GM18499 (cell line): ENCODE results near the gene MAPKBP1.
"Not testable (repeated sequence)": the region's sequence is repeated elsewhere in the genome, so short reads cannot be mapped to it uniquely, and the experiment has no call there.

Source experiments
- ATAC-seq: cut with Tn5 transposase; IDR thresholded peaks from one replicate; pipeline ENCODE4 v1.9.1; 2021; ENCODE audit warnings: moderate number of reproducible peaks; ENCODE audit not compliant: insufficient read depth, unreplicated experiment

Gene MAPKBP1, protein sequence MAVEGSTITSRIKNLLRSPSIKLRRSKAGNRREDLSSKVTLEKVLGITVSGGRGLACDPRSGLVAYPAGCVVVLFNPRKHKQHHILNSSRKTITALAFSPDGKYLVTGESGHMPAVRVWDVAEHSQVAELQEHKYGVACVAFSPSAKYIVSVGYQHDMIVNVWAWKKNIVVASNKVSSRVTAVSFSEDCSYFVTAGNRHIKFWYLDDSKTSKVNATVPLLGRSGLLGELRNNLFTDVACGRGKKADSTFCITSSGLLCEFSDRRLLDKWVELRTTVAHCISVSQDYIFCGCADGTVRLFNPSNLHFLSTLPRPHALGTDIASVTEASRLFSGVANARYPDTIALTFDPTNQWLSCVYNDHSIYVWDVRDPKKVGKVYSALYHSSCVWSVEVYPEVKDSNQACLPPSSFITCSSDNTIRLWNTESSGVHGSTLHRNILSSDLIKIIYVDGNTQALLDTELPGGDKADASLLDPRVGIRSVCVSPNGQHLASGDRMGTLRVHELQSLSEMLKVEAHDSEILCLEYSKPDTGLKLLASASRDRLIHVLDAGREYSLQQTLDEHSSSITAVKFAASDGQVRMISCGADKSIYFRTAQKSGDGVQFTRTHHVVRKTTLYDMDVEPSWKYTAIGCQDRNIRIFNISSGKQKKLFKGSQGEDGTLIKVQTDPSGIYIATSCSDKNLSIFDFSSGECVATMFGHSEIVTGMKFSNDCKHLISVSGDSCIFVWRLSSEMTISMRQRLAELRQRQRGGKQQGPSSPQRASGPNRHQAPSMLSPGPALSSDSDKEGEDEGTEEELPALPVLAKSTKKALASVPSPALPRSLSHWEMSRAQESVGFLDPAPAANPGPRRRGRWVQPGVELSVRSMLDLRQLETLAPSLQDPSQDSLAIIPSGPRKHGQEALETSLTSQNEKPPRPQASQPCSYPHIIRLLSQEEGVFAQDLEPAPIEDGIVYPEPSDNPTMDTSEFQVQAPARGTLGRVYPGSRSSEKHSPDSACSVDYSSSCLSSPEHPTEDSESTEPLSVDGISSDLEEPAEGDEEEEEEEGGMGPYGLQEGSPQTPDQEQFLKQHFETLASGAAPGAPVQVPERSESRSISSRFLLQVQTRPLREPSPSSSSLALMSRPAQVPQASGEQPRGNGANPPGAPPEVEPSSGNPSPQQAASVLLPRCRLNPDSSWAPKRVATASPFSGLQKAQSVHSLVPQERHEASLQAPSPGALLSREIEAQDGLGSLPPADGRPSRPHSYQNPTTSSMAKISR (N-terminal part only)

DNA sequence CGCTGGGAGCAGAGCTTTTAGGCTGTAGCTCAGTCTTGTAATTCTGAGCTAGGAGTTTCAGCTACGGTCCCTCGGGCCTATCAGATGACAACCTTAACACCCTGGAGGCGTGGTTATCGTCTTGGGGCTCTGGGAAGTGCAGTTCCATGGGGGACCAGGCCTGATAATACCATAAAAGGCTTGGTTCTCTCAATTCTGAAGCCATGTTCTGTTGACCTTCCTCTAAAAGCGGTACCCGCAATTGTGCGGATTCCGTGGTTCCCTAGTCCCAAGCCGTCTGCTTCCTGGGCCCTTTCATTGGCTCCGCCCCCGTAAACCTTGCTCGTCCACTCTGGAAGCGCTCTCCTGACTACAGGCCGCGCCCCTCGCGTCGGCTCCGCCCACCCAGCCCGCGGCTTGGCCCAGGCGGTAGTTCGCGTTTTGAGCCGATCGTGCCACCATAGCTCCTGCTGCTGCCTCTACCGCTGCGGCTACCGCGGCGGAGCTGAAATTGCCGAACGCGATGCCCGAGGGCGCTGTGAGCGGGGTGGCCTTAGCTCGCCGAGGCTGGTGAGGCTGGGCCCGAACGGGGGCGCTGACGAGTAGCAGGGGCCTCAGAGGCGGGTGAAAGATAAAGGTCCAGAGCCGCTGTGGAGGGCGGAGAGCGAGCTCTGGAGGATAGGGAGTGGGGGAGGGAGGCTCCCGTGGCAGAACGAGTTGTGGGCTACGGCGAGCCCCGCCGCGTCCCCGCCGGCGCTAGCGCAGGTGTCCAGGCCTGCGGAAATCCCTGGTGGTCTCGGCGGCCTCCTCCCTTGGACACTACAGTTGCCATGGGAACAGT, at the start of gene MAPKBP1:
TSS of gene MAPKBP1 (plus strand) at position 423 of the 820 bp plus-strand sequence. CDS start 792 bp downstream, outside the sequence.
- ATAC-seq, result peak; percentile 57

DNA sequence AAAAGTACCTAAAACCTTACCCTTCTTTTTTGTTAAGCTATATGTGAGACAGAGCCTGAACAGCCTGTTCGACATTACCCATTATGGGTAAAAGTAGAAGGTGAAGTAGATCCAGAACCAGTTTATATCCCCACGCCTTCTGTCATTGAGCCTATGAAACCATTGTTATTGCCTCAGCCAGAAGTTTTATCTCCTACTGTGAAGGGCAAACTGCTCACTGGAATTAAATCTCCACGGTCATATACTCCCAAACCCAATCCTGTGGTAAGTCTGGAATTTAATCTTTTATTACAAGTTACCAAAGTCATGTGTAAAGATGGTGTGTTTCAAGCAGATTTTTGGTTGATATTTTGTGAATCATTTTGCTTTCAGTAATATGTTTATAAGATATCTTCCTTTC, 47.1 kb upstream of the MAPKBP1 start:
- no peak for ATAC-seq

DNA sequence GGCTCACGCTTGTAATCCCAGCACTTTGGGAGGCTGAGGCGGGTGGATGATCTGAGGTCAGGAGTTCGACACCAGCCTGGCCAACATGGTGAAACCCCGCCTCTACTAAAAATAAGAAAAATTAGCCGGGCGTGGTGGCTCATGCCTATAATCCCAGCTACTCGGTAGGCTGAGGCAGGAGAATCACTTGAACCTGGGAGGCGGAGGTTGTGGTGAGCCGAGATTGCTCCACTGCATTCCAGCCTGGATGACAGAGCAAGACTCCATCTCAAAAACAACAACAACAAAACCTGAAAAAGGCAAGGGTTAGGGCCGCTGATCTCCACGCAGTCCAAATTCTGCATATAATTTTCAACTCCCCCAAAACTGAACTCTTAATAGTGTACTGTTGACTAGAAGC, 46.2 kb upstream of the MAPKBP1 start:
- ATAC-seq, result not testable (repeated sequence)

DNA sequence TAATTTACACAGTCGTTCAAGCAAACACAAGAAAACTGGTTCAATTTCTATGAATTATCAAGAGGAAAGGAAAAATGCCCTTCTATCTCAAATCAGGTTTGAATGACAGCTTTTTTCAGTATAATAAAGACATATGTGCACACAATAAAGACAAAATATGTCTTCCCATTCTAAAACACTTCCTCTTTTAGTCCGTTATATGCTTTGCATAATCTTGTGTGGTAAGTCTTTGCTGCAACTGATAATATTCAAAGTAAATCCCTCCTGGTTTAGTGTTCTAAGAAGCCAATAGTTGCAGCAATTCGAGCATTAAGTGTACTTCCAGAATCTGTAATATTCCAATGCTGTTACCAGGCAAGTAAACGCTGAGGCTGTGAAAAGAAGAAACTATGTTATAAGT, 43.7 kb upstream of the MAPKBP1 start:
- ATAC-seq, result no peak

DNA sequence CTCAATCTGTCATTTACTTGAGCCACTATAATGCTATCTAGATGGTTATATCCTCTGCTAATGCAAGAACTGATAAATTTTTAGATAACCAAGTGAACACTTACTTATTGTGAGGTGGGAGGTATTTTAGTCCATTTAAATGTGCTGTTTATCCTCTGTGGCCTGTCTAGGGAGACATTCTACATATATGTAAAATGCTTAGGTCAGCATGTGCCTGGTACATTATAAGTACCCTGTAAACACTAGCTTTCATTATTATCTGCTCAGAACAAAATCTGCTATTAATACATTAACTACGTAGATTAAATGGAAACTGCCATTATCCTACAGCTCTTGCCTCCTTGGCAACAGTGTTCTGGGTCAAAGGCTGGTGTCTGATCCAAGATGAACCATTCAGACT, 41.8 kb upstream of the MAPKBP1 start:
- ATAC-seq, result no peak

DNA sequence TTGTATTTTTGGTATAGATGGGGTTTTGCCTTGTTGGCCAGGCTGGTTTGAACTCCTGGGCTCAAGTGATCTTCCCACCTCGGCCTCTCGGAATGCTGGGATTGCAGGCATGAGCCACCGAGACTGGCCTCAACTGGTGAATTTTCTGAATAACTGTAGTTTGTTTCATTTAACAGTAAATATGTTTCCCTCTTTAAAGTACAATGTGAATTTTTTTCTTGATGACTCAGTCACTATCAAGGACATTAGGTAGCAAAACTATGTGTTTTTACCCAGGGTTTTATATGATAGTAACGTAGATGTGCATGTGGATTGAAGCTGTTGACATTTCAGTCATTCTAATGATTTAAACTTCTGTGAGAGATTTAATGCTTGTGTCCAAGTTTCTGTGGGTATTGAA, 40.2 kb upstream of the MAPKBP1 start:
- ATAC-seq, result no peak

DNA sequence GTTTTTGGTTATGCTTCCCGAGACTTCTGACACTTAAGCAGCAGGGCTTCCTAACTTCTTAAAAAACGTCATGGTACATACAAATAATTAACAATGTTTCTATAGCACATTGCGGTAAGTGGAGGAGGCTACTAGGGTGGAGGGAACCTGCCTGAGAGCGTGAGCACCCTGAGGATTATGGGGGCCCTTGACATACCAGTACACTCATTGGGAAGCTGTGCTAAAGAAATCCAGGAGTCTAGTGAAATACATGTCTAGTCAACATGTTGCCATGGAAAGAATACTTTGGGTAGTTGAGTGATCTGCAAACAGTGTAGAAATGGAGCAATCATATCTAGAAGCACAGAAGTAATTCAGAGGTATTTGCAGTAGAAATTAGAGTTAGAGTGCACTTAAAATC, 39.2 kb upstream of the MAPKBP1 start:
- ATAC-seq, result no peak

DNA sequence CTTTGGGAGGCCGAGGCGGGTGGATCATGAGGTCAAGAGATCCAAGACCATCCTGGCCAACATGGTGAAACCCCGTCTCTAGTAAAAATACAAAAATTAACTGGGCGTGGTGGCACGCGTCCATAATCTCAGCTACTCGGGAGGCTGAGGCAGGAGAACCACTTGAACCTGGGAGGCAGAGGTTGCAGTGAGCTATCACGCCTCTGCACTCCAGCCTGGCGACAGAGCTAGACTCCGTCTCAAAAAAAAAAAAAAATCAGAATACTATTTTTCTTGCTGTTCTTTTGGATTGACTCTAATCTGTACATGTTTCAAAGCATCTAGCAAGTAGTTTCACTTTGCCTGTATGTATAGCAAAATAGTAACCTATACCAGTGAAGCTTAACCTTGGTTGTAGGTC, 38.8 kb upstream of the MAPKBP1 start:
- not testable (repeated sequence) for ATAC-seq

DNA sequence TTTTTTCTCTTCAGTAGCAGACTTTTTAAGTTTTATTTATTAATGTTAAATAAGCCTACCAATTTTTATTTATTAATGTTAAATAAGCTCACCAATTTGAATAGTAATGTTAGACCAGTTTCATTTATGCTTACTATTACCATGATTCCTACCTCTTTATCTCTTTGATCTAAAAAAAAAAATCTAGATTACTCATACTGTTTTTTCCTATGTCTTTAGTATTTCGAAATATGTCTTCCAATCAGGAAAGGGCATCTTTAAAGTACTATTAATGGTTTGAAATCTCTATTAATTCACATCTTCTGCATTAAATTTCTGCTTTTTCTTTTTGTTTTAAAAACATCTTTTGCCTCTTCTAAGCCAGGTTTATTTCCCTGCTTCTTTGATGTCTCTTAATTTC, 27.5 kb upstream of the MAPKBP1 start:
- ATAC-seq, result no peak

DNA sequence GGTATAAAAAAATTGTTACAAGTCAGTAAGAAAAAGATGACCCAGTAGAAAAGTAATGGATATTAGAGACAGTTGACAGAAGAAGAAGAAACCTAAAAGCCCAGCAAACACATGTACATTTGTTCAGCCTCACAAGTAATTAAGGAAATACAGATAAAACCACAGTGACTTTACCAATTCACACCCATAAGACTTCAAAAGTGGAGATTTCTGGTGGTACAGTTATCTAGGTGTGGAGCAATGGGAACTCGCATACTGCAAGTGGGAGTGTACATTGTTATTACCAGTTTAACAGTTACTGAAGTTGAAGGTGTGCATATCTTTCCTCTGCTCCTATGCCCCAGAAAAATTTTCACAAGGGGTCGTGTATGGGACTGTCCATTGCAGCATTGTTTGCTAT, 18.1 kb upstream of the MAPKBP1 start:
- ATAC-seq, result no peak

DNA sequence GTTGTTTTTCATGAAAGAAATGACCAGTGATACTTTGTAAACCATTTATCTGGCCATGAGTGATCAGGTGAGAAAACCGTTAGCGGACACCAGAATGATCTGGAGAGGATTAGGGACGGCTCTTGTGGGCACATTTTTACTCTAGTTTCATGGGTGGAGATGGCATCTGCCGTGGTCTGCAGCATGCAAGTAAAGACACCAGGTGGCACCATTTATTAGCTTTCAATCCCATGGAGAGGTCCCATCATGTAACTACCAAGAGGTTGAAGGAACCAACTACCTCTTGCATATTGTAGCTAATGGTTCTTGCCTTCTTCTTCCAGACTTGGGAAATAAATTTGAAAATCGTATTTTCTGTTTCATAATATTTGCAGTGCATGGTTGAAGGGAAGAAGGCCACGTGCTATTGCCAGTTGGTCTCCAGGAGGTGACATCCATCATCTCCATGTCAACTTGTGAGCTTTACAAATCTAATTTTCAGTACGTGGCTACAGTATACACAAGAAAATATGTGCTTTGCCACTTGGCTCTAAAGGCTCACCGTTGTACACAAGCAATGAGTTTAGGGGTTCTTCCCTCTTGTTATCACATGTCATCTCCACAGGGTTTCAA, 1.5 kb upstream of the MAPKBP1 start:
- no peak for ATAC-seq

DNA sequence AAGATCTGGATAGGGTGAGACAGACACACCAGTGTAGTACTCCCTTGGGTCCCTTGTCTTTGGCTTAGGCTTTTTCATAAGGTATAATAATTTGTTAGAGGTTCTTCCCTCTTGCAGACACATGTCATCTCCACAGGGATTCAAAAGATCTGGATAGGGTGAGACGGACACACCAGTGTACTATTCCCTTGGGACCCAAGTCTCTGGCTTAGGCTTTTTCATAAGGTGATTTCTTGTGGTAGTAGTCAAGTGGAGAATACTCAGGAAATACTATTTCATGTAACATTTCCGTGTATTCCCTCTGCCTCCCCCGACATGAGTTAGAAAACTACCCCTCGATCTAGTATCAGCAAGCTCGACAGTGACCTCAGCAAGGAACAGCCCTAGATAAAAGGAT, 954 bp upstream of the MAPKBP1 start:
- no peak for ATAC-seq

DNA sequence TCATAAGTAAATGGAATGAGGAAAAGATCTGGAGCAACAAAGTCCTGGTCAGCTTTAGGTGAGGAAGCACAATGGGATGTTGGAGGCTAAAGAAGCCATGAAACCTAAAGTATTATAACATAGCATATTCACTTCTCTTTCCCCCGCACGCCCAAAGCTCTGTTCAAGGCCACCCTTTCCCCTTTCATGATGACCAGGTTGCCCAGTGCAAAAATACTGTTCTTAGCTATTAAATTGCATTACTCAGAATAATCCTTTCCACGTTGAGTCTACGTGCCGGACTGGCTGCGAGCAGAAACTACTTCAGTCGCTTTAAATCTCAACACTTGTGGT, 589 bp upstream of the MAPKBP1 start:
- no peak for ATAC-seq

DNA sequence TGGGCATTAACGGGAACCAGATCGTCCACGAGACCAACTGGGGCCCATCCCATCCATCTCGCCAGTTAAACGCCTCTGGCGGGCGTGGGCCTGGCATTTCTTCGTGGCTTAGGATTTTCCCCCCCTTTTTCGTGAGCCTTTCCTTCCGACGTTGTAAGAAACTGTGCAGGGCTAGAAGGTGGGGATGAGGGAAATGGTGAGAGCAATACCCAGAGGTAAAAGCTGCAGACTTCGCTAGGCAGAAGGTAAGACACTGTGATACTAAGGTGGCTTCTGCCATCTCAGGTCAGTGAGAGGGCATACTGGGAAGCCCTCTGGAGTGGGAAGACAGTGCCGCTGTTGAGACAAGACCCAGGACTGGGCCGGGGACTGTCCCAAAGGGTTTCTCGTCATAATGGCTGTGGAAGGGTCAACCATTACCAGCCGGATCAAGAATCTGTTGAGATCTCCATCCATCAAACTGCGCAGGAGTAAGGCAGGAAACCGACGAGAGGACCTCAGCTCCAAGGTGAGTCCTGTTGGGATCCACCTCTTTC, 666 bp downstream of the MAPKBP1 start:
- no peak for ATAC-seq

DNA sequence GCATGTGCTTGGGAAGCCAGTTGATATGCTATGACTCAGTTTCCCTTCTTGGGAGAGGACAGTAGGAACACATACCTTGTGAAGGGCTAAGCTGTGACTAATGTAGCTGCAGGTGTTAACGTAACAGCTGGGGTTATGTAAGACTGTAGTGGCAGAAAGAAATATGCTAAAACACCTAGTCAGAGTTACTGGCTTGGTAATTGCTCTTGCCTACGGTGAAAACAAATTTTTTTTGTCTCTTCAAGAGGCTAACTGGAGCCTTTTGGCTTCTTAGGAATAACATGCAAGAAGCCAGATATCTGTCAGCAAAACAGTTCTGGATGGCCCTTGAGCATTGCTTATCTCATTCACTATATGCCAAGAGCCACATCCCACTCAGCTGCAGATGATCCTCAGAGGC, 1.4 kb downstream of the MAPKBP1 start:
- ATAC-seq, result no peak

DNA sequence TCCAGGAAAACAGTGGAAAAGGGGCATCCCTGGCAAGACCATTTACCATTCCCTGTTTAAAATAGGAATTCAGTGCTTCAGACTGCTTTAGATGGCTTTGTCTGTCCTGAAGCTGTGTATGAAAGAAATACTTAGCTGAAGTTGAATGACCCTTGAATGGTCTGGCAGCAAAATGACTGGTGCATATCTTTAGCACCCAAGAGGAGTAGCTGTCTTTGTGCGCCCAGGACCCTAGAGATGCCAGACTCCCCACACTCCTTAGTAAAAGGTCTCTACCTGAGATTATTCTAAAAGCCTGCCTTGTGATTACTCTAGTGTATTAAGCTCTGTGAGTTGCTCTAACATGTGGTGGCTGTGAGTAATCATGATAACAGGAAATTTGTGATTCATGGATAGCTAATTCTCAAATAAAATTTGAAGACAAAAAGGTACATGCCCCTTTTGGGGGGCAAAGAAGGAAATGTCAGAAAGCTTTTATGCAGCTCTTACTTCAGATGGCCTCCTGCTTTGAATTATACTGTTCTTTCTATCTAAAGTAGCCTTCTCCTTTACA, 3.2 kb downstream of the MAPKBP1 start:
- no peak for ATAC-seq

DNA sequence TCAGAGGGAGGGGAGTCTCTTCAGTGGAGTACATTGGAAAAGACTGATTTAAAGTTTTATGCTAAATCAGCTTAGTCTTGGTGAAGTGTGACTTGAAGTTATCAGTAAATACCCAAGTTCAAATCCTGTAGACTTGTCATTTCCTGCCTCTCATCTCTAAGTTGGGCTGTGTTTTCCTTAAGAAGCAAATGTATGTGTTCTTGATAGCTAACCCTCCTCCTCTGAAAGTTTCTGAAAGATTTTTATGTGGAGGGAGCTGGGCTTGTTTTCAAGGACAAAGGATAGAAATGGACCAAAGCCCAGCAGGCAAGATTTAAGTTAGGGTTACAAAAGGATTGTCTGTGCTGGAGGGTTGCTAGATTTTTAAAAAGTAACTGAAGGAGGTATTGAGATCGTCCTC, 4.2 kb downstream of the MAPKBP1 start:
- ATAC-seq, result no peak

DNA sequence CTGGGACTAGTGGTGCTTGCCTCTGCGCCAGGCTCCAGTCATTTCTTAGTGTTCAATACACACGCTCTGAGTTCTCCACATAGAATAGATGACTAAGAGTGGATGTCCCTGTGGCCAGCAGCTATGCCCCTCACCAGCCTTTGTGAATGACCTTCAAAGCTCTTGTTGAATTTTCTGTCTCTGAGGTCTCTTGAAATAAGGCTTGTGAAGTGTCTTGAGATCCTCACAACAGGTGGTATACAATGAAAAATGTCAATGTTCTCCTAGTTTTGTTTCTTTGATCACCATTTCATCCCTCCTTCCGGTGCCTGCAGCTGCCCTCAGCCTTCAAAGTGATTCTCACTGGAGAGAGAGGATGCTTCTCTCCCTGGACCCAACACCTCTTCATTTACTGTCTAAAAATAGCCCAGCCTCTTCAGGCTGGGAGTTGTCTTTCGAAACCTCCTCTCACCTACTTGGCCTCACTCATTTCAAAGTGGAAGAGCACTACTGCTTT, 5.4 kb downstream of the MAPKBP1 start:
- no peak for ATAC-seq

DNA sequence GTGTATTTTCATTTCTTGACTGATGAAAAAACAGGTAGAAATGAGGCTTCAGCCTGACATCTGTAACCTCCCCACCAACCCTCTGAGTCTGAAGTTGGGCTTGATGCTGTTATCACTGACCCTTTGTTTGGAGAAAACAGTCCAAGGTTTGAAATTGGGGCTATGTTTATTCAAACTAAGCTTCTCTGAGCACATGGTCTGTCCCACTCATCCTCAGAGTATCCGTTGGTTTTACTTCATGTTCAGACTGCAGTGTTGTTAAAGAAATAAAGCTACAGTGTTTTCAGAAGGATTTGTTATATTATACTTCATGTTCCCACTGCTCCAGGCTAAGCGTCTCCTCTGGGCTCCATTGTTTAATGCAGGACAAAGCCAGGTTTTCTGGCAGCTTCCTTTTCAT, 6.0 kb downstream of the MAPKBP1 start:
- no peak for ATAC-seq
